ENCODE measurements around the gene KIF3B.

DNA sequence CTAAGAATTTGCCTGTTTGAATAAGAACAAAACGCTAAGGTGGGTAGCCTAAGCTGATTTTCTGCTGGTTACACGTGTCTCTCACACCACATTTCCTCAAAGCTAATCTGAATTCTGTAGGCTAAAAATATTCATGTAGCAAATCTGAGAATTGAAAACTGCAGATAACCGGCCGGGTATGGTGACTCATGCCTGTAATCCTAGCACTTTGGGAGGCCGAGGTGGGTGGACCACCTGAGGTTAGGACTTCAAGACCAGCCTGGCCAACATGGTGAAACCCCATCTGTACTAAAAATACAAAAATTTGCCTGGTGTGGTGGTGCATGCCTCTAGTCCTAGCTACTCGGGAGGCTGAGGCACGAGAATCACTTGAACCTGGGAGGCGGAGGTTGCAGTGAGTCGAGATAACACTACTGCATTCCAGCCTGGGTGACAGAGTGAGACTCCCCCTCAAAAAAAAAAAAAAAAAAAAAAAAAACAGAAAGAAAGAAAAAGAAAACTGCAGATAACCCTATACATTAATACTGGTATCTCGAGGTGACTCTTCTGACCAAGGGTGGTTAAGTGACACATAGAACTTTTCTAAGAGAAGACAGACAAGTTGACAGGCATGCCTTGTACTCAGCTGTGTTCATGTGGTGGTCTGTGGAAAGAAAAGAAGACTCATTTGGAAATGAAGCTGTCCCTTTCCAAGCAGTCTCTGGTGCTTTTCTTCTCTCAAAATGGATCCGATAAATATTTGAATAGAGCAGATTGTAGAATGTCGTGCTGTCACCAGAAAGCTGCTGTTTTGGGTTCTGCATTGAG lies 55.9 kb downstream of the KIF3B start:
- TF ChIP-seq TCF12 (IDR thresholded peaks at IDR 0.05; ENCODE audit: low read depth) = no peak
- no peak for TF ChIP-seq RAD21 (IDR thresholded peaks at IDR 0.05; ENCODE audit: low read depth)
- TF ChIP-seq EP300 (IDR thresholded peaks at IDR 0.05; ENCODE audit: borderline replicate concordance) = no peak
- TF ChIP-seq EGR1 (IDR thresholded peaks at IDR 0.05) = no peak
- TF ChIP-seq MAX (IDR thresholded peaks at IDR 0.05) = no peak
- TF ChIP-seq, protein P1, sequence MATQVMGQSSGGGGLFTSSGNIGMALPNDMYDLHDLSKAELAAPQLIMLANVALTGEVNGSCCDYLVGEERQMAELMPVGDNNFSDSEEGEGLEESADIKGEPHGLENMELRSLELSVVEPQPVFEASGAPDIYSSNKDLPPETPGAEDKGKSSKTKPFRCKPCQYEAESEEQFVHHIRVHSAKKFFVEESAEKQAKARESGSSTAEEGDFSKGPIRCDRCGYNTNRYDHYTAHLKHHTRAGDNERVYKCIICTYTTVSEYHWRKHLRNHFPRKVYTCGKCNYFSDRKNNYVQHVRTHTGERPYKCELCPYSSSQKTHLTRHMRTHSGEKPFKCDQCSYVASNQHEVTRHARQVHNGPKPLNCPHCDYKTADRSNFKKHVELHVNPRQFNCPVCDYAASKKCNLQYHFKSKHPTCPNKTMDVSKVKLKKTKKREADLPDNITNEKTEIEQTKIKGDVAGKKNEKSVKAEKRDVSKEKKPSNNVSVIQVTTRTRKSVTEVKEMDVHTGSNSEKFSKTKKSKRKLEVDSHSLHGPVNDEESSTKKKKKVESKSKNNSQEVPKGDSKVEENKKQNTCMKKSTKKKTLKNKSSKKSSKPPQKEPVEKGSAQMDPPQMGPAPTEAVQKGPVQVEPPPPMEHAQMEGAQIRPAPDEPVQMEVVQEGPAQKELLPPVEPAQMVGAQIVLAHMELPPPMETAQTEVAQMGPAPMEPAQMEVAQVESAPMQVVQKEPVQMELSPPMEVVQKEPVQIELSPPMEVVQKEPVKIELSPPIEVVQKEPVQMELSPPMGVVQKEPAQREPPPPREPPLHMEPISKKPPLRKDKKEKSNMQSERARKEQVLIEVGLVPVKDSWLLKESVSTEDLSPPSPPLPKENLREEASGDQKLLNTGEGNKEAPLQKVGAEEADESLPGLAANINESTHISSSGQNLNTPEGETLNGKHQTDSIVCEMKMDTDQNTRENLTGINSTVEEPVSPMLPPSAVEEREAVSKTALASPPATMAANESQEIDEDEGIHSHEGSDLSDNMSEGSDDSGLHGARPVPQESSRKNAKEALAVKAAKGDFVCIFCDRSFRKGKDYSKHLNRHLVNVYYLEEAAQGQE (IDR thresholded peaks at IDR 0.05; ENCODE audit: low read depth) = no peak
- TF ChIP-seq USF1 (IDR thresholded peaks at IDR 0.05) = no peak
- TF ChIP-seq CREB1 (IDR thresholded peaks at IDR 0.05; ENCODE audit: low read depth) = no peak
- TF ChIP-seq NFIC (IDR thresholded peaks at IDR 0.05) = no peak
